ENCODE data around the gene TMEM8B.

The TMEM8B gene

GRCh38 chr9:35812025-35812602 is 16.9 kb upstream of the TMEM8B start, which contains the start of gene SPAG8:
TSS of gene SPAG8 (minus strand) at chr9:35812262. CDS start at chr9:35812147, 115 bp downstream.
- DNase-seq (ENCODE audit: low read depth) = peak; percentile 97

GRCh38 chr9:35813434-35814105 is 15.5 kb upstream of the TMEM8B start:
- peak; percentile 49 for DNase-seq (ENCODE audit: low read depth)

- peak; percentile 74 for DNase-seq (ENCODE audit: low read depth)
These were observed 14.8 kb upstream of the TMEM8B start for GRCh38 chr9:35814106-35814840.

- peak; percentile 100 for DNase-seq (ENCODE audit: low read depth)
These were observed 14.0 kb upstream of the TMEM8B start, which contains the start of gene HINT2 for GRCh38 chr9:35814841-35815543. TSS of gene HINT2 (minus strand) at chr9:35815042. CDS start at chr9:35814979, 63 bp downstream.

GRCh38 chr9:35816708-35817107 is 12.3 kb upstream of the TMEM8B start:
- no peak for DNase-seq (ENCODE audit: low read depth)

GRCh38 chr9:35818341-35818740 is 10.7 kb upstream of the TMEM8B start:
- no peak for DNase-seq (ENCODE audit: low read depth)

GRCh38 chr9:35820076-35820475 is 9.0 kb upstream of the TMEM8B start:
- DNase-seq (ENCODE audit: low read depth) = peak; percentile 82

- no peak for DNase-seq (ENCODE audit: low read depth)
These were observed 6.1 kb upstream of the TMEM8B start for GRCh38 chr9:35822926-35823325.

- DNase-seq (ENCODE audit: low read depth) = peak; percentile 75
These were observed 2.8 kb upstream of the TMEM8B start for GRCh38 chr9:35826071-35826701.

- DNase-seq (ENCODE audit: low read depth) = peak; percentile 71
These were observed 1.5 kb upstream of the TMEM8B start for GRCh38 chr9:35827486-35827885.

- DNase-seq (ENCODE audit: low read depth) = no peak
These were observed 328 bp upstream of the TMEM8B start, which contains the start of gene FAM221B for GRCh38 chr9:35828716-35829083. TSS of gene FAM221B (minus strand) at chr9:35828732. CDS start at chr9:35826161, 2,571 bp downstream.

- DNase-seq (ENCODE audit: low read depth) = no peak
These were observed 702 bp downstream of the TMEM8B start for GRCh38 chr9:35829764-35830096.

GRCh38 chr9:35831040-35831439 is 2.0 kb downstream of the TMEM8B start:
- no peak for DNase-seq (ENCODE audit: low read depth)

- DNase-seq (ENCODE audit: low read depth) = no peak
These were observed 3.8 kb downstream of the TMEM8B start for GRCh38 chr9:35832814-35833213.

- no peak for DNase-seq (ENCODE audit: low read depth)
These were observed 5.5 kb downstream of the TMEM8B start for GRCh38 chr9:35834260-35835215.

- DNase-seq (ENCODE audit: low read depth) = no peak
These were observed 6.2 kb downstream of the TMEM8B start for GRCh38 chr9:35835216-35835632.

GRCh38 chr9:35835766-35836165 is 6.7 kb downstream of the TMEM8B start:
- DNase-seq (ENCODE audit: low read depth) = no peak

- DNase-seq (ENCODE audit: low read depth) = no peak
These were observed 7.6 kb downstream of the TMEM8B start for GRCh38 chr9:35836595-35836994.

- no peak for DNase-seq (ENCODE audit: low read depth)
These were observed 10.9 kb downstream of the TMEM8B start for GRCh38 chr9:35839926-35840325.

GRCh38 chr9:35840881-35841644 is 12.0 kb downstream of the TMEM8B start:
- no peak for DNase-seq (ENCODE audit: low read depth)
